Osteocyte (in vitro differentiated cells): Measurements from ENCODE around the gene ARRB2. TPM values are rescaled to one million over a fixed set of nuclear protein-coding genes. Genes with fewer than 3 reads are reported as not detected.

ENCODE experiments used
- DNase-seq: peaks from one replicate; pipeline ENCODE4 v3.0.0; 2021; ENCODE audit warnings: mixed read lengths; ENCODE audit not compliant: unreplicated experiment; ENCODE audit errors: extremely low spot score
- H3K27ac Mint-ChIP-seq: one replicate; pipeline ENCODE4 v1.8.0; 2021; ENCODE audit warnings: mild to moderate bottlenecking, mixed read lengths; ENCODE audit not compliant: unreplicated experiment
- H3K27me3 Mint-ChIP-seq: one replicate; pipeline ENCODE4 v1.8.0; 2021; ENCODE audit warnings: mixed read lengths; ENCODE audit not compliant: unreplicated experiment
- H3K36me3 Mint-ChIP-seq: one replicate; pipeline ENCODE4 v1.8.0; 2021; ENCODE audit warnings: mixed read lengths; ENCODE audit not compliant: unreplicated experiment
- H3K4me1 Mint-ChIP-seq: one replicate; pipeline ENCODE4 v1.8.0; 2021; ENCODE audit warnings: mixed read lengths; ENCODE audit not compliant: unreplicated experiment
- H3K4me3 Mint-ChIP-seq: one replicate; pipeline ENCODE4 v1.8.0; 2021; ENCODE audit warnings: mild to moderate bottlenecking, moderate library complexity, mixed read lengths; ENCODE audit not compliant: unreplicated experiment
- H3K9me3 Mint-ChIP-seq: one replicate; pipeline ENCODE4 v1.8.0; 2021; ENCODE audit warnings: mixed read lengths; ENCODE audit not compliant: unreplicated experiment
- total RNA-seq: library from RNA; stranded (reverse); gene quantifications from 2 replicates; pipeline ENCODE4 v1.2.1, GENCODE V29; 2021
- TF ChIP-seq, protein P1 (sequence below): fragments of 200-600 bp; sonication (generic); IDR thresholded peaks from 2 replicates; pipeline ENCODE4 v1.5.0; 2021; ENCODE audit warnings: antibody characterized with exemption, mild to moderate bottlenecking, moderate library complexity

The ARRB2 gene
- total RNA-seq, 1 donor from 2014 or later, result 23.6 TPM

DNA sequence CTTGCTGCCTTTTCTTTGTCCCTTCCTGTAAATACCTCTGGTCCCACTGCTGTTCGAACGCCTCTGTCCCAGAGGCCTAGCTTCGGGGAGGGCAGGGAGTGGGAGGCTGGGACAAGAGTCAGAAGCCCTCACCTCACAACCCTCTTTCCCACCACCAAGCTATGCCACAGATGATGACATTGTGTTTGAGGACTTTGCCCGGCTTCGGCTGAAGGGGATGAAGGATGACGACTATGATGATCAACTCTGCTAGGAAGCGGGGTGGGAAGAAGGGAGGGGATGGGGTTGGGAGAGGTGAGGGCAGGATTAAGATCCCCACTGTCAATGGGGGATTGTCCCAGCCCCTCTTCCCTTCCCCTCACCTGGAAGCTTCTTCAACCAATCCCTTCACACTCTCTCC, 10.4 kb downstream of the ARRB2 start:
- no peak overlapping the region for H3K27ac Mint-ChIP-seq
- no peak overlapping the region for H3K4me3 Mint-ChIP-seq
- H3K4me1 Mint-ChIP-seq, result no peaks in the 10 kb centered on the region

DNA sequence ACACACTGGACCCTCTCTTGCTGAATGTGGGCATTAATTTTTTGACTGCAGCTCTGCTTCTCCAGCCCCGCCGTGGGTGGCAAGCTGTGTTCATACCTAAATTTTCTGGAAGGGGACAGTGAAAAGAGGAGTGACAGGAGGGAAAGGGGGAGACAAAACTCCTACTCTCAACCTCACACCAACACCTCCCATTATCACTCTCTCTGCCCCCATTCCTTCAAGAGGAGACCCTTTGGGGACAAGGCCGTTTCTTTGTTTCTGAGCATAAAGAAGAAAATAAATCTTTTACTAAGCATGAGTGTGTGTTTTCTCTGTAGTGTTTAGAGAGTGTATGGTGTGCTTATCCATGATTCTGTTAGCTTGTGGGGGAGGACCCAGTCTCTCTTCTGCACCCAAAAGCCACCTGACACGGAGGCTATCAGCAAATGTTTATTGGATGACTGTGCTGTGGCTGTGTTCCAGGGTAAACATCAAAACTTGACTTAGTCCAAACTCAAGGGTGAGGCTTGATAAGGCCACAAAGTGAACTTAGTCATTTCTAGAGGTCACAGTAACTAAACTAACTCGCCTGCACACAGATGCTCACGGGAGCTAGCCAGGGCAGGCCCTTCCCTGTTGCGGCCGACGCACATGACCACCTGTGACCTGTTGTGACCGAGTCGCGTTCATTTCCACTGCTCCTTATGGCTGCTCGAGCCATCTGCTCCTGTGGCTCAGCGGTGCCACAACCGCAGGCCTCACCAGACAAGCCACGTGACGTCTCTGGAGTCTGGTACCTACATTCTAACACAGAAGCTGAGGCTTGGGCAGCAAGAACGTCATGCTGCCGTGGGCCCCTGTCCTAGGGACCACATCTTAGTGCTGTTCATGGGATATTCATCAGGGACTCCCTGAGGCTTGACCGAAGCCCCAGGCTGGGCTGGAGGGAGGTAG, 11.0 kb downstream of the ARRB2 start:
- DNase-seq, result no peak
- H3K27me3 Mint-ChIP-seq, result peaks cover 6% of the 10 kb centered on the region

More for the DNA sequence above, 10.4 kb downstream of the ARRB2 start:
- H3K27me3 Mint-ChIP-seq, result peaks cover 5% of the 10 kb centered on the region
- peaks cover 9% of the 10 kb centered on the region for H3K36me3 Mint-ChIP-seq
- DNase-seq, result no peak
- no peaks in the 10 kb centered on the region for H3K9me3 Mint-ChIP-seq
- TF ChIP-seq, protein P1, sequence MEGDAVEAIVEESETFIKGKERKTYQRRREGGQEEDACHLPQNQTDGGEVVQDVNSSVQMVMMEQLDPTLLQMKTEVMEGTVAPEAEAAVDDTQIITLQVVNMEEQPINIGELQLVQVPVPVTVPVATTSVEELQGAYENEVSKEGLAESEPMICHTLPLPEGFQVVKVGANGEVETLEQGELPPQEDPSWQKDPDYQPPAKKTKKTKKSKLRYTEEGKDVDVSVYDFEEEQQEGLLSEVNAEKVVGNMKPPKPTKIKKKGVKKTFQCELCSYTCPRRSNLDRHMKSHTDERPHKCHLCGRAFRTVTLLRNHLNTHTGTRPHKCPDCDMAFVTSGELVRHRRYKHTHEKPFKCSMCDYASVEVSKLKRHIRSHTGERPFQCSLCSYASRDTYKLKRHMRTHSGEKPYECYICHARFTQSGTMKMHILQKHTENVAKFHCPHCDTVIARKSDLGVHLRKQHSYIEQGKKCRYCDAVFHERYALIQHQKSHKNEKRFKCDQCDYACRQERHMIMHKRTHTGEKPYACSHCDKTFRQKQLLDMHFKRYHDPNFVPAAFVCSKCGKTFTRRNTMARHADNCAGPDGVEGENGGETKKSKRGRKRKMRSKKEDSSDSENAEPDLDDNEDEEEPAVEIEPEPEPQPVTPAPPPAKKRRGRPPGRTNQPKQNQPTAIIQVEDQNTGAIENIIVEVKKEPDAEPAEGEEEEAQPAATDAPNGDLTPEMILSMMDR, result no peak

DNA sequence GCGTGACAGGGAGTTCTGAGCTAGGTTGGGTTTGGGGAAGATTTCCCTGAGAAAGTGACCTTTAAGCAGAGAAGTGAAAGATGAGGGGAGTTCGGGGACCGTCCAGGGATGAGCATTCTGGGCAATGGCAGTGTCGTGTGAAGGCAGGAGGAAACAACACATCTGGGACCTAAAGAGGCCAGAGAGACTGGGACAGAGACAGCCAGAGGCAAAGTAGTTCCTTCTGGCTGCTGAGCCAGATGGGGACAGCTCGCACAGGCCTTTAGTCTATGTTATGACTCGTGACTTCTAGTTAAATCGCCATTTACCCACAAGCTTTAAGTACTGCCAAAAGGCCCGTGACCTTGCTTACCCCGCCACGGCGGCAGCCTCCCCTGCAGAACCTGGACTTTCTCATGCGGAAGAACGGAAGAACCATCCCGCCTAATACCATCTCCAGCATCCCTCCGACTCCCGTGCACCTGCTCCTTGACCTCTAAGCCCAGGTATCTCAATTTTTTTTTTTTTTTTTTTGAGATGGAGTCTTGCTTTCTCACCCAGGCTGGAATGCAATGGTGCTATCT, 12.3 kb downstream of the ARRB2 start:
- DNase-seq, result no peak
- Mint-ChIP-seq H3K27me3 (peaks cover 10% of the 10 kb centered on the region), H3K36me3 (peaks cover 7% of the 10 kb centered on the region), H3K4me1 (no peaks in the 10 kb centered on the region), H3K27ac (no peak overlapping the region), H3K4me3 (no peak overlapping the region), H3K9me3 (no peaks in the 10 kb centered on the region)
- TF ChIP-seq, protein P1, result no peak

More for the DNA sequence above, 11.0 kb downstream of the ARRB2 start:
- Mint-ChIP-seq H3K27ac (no peak overlapping the region), H3K9me3 (no peaks in the 10 kb centered on the region), H3K36me3 (peaks cover 10% of the 10 kb centered on the region), H3K4me3 (no peak overlapping the region), H3K4me1 (no peaks in the 10 kb centered on the region)
- TF ChIP-seq, protein P1, result no peak

DNA sequence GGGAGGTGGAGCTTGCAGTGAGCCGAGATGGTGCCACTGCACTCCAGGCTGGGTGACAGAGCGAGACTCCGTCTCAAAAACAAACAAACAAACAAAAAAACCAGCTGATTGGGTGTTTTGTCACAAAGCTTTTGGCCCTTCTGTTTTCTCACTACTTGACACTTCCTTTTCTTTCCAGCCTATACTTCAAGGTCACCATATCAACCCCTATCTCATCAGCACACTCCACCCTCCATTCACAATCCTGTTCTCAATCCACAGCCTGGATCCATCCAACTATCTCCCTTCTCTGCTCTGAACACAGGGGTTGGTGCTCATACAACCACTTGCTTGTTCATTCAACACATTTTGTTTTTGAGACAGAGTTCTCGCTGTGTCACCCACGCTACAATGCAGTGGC, 14.2 kb downstream of the ARRB2 start:
- TF ChIP-seq, protein P1, result no peak
- DNase-seq, result no peak
- peaks cover 13% of the 10 kb centered on the region for H3K27me3 Mint-ChIP-seq
- no peak overlapping the region for H3K4me3 Mint-ChIP-seq
- H3K27ac Mint-ChIP-seq, result no peak overlapping the region
- H3K36me3 Mint-ChIP-seq, result peaks cover 3% of the 10 kb centered on the region
- no peaks in the 10 kb centered on the region for H3K4me1 Mint-ChIP-seq
- H3K9me3 Mint-ChIP-seq, result no peaks in the 10 kb centered on the region

DNA sequence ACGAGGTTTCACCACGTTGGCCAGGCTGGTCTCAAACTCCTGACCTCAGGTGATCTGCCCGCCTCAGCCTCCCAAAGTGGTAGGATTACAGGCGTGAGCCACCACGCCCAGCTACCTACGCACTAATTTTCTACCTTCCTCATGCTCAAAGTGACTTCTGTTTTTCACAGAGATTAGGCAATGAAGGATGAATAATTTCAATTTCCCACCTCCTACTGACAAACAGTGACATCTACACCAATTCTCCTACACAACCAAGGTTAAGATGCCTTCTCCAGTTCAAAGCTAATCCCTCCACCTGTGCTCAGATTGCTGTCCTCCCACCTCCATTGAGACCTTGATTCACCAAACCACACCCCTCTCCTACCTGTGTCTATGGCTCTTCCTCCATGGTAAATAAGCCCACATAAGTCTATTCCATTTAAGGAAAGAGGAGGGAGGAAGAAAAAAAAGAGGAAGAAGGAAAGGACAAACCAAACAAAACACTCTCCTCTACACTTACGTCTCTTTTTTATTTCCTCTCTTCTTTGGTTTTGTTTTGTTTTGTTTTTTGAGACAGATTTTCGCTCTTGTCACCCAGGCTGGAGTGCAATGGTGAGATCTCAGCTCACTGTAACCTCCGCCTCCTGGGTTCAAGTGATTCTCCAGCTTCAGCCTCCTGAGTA, 15.3 kb downstream of the ARRB2 start:
- DNase-seq, result no peak
- H3K9me3 Mint-ChIP-seq, result no peaks in the 10 kb centered on the region
- no peak overlapping the region for H3K27ac Mint-ChIP-seq
- H3K4me1 Mint-ChIP-seq, result peaks cover 4% of the 10 kb centered on the region
- TF ChIP-seq, protein P1, result no peak
- H3K36me3 Mint-ChIP-seq, result peaks cover 1% of the 10 kb centered on the region
- no peak overlapping the region for H3K4me3 Mint-ChIP-seq
- peaks cover 13% of the 10 kb centered on the region for H3K27me3 Mint-ChIP-seq
